Left kidney (tissue), 1 donor: ENCODE data around the gene MUC7. TPM values are rescaled to one million over a fixed set of nuclear protein-coding genes. Genes with fewer than 3 reads are reported as not detected.

Experiments used
- polyA plus RNA-seq: library from polyadenylated mRNA; unstranded; fragments of 120-200 nt; gene quantifications from one replicate; pipeline ENCODE4 v1.2.1, GENCODE V29; 2013; ENCODE audit not compliant: insufficient read length

MUC7 gene
- polyA plus RNA-seq, 1 donor, result 0.08 TPM

Other genes with a start within 250 kb of the MUC7 start
- 0.58 TPM for gene FDCSP, start 246.1 kb upstream of the MUC7 start, polyA plus RNA-seq
- gene CSN3, start 229.6 kb upstream of the MUC7 start, polyA plus RNA-seq, result not detected
- 0.08 TPM for gene CABS1, start 137.2 kb upstream of the MUC7 start, polyA plus RNA-seq
- not detected for gene SMR3A, start 111.4 kb upstream of the MUC7 start, polyA plus RNA-seq
- not detected for gene SMR3B, start 89.1 kb upstream of the MUC7 start, polyA plus RNA-seq
- gene OPRPN, start 74.3 kb upstream of the MUC7 start, polyA plus RNA-seq, result not detected
- not detected for gene AMTN, start 46.4 kb downstream of the MUC7 start, polyA plus RNA-seq
- gene AMBN, start 120.1 kb downstream of the MUC7 start, polyA plus RNA-seq, result 0.80 TPM
- 5.1 TPM for gene ENAM, start 156.5 kb downstream of the MUC7 start, polyA plus RNA-seq
- 0.96 TPM for gene JCHAIN, start 194.3 kb downstream of the MUC7 start, polyA plus RNA-seq
- 49.2 TPM for gene UTP3, start 216.3 kb downstream of the MUC7 start, polyA plus RNA-seq
- 212 TPM for gene RUFY3, start 249.8 kb downstream of the MUC7 start, polyA plus RNA-seq